GM12892 (cell line): ENCODE measurements around the gene ST7.
A peak's percentile ranks its signal among the peaks of the same experiment; 100 is the strongest.
"Not testable (repeated sequence)": the region's sequence is repeated elsewhere in the genome, so short reads cannot be mapped to it uniquely, and the experiment has no call there.

Source experiments
- DNase-seq: peaks from one replicate; pipeline ENCODE4 v3.0.0; 2011; ENCODE audit not compliant: insufficient read length
- FAIRE-seq: peaks from 2 replicates; lab custom pipeline; 2011; peaks lifted over from hg19 to GRCh38; lab: Jason Lieb, UNC
- POLR2A ChIP-seq: IDR thresholded peaks from 2 replicates; pipeline ENCODE4 v1.6.1; 2011; ENCODE audit warnings: low read depth, low read length, control low read depth
- POLR2AphosphoS5 ChIP-seq: IDR thresholded peaks from 2 replicates; pipeline ENCODE4 v1.6.1; 2011; ENCODE audit warnings: low read depth, low read length, control low read depth
- TAF1 ChIP-seq: IDR thresholded peaks from 2 replicates; pipeline ENCODE4 v1.6.1; 2011; ENCODE audit warnings: low read depth, mild to moderate bottlenecking, control low read depth, low read length, borderline replicate concordance

The ST7 gene

DNA sequence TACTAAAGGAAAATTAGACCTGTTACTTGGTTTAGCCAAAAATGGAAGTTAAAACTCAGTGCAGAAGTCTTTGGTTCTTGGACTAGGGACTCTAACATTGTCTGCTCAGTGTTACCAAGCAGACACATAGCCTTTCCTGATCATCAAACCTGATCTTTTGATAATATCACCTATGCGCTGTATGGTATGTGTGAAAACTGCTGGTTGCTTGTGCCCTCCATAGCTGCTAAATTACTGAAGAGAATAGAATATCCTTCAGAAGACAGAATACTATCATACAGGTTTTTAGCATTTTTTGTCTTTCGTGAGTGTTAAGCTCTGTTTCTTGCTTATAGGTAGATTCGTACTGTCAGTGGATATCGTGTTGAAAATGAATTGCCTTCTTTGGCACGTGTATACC is 68.7 kb downstream of the ST7 start:
- TF ChIP-seq POLR2A (no peak), POLR2AphosphoS5 (no peak), TAF1 (no peak)
- no peak for FAIRE-seq

GRCh38 chr7:117023325-117023854 is 70.1 kb downstream of the ST7 start:
- TF ChIP-seq POLR2AphosphoS5 (no peak), POLR2A (no peak), TAF1 (no peak)
- DNase-seq (no peak), FAIRE-seq (peak; percentile 56)

More for the DNA sequence above, 68.7 kb downstream of the ST7 start:
- no peak for DNase-seq

GRCh38 chr7:117024811-117025210 is 71.5 kb downstream of the ST7 start:
- DNase-seq, result no peak
- FAIRE-seq, result no peak
- TF ChIP-seq POLR2A, result no peak
- TF ChIP-seq POLR2AphosphoS5, result no peak
- no peak for TF ChIP-seq TAF1

DNA sequence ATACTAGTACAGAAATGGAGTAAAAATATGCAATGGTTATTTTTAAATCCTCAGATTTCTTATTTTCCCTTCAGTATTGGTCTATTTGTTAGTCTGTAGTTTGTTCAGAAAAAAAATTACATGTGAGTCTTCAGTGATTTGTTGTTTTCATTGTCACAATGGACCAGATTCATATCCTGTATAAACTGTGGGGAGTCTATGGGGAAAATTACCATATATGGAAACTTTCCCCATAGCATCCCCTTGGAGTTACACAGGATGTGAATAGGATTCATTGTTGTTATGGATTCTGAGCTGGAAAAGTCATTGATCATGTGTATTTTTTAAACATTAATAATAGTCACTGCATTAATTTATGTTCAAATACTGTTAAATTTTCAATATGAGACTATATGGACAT is 72.6 kb downstream of the ST7 start:
- TF ChIP-seq POLR2AphosphoS5 (no peak), POLR2A (no peak), TAF1 (no peak)
- FAIRE-seq (no peak), DNase-seq (no peak)

- not testable (repeated sequence) for DNase-seq, FAIRE-seq
These were observed 77.0 kb downstream of the ST7 start for GRCh38 chr7:117030346-117030745.

DNA sequence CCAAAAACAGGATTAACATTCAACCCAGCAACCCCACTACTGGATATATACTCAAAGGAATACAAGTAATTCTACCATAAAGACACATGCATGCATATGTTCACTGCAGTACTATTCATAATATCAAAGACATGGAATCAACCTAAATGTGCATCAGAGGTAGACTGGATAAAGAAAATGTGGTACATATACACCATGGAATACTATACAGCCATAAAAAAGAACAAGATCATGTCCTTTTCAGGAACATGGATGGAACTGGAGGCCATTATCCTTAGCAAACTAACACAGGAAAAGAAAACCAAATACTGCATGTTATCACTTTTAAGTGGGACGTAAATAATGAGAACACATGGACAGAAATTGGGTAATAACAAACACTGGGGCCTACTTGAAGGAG is 77.5 kb downstream of the ST7 start:
- not testable (repeated sequence) for FAIRE-seq, DNase-seq

GRCh38 chr7:117032810-117033209 is 79.5 kb downstream of the ST7 start:
- TF ChIP-seq TAF1, result no peak
- TF ChIP-seq POLR2AphosphoS5, result no peak
- no peak for TF ChIP-seq POLR2A
- FAIRE-seq (no peak), DNase-seq (no peak)

DNA sequence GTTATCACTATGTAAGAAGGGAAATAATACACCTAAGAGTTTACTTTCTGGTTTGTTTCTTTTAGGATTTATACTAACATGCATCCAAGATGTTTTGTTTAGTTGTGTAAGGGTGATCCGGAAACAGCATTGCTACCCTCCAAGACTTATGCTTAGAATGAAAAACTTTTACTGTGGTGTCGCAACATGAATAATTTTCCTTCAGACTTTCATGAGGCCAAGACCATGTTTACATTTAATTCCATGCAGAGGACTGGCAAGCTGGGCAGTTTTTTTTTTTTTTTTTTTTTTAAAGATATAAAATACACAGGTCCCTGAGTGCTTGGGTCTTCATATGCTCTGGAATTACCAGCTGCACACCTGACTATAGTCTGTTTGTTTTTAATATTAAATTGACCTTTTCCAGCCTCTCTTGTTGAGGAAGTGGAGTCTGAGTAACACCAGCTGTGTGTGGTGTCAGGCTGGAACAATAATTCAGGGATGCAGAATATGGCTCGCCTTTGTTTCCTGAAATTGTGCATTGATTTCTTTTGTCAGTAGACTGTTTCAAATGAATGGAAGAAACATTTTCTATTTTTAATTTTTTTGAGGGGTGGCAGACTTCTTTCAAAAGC is 81.7 kb downstream of the ST7 start:
- TF ChIP-seq TAF1, result no peak
- no peak for TF ChIP-seq POLR2AphosphoS5
- TF ChIP-seq POLR2A, result no peak
- FAIRE-seq, result no peak
- DNase-seq, result no peak

GRCh38 chr7:117035465-117035862 is 82.2 kb downstream of the ST7 start:
- no peak for FAIRE-seq
- no peak for DNase-seq
- TF ChIP-seq TAF1 (no peak), POLR2A (no peak)

DNA sequence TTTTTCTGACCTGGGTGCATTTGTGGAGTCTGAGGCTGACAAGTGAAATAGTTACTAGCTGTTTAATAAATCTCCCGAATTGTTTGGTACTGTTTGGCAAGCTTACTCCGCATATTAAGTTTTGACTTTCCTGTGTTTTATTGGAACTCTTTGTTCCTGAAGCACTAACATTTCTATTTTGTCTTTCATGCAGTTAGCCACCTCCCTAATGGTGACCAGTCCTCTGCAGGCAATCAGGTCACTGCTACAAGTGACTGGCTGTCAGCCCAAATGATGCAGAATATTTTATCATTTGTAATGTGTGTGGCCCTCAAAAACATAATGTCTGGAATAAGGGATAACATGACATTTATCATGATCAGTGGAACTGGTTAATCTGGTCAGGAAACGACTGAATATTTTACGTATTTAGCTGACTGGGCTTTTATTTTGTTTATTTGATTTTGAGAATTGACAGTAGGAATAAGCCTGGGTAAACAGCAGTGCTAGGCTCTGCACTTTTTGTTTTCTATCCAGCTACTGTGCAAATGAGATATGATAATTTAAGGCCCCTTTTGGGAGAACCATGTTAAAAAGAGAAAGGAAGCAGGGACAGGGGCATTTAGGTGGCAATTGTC is 82.9 kb downstream of the ST7 start:
- FAIRE-seq (no peak), DNase-seq (no peak)
- TF ChIP-seq POLR2A, result no peak

DNA sequence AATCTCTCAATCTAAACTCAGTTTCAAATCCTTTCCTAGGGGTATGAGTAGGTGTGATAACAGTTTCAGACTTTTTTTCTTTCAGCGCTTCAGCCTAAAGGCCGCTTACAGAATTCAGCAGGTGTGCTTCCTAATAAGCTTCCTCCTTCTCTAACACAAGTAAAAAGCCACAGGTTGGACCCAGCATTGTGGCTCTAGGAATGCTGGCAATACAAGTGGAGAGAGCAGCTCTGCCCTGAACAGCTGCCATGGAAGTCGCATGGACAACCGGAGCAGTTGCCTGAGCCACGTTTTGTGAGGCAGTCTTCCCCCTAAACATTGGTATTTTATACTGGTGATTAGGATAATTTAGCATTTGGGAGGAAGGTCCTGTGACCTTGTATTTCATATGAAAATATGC is 83.5 kb downstream of the ST7 start:
- DNase-seq, result no peak
- no peak for TF ChIP-seq TAF1
- no peak for TF ChIP-seq POLR2A
- TF ChIP-seq POLR2AphosphoS5, result no peak
- FAIRE-seq, result no peak

DNA sequence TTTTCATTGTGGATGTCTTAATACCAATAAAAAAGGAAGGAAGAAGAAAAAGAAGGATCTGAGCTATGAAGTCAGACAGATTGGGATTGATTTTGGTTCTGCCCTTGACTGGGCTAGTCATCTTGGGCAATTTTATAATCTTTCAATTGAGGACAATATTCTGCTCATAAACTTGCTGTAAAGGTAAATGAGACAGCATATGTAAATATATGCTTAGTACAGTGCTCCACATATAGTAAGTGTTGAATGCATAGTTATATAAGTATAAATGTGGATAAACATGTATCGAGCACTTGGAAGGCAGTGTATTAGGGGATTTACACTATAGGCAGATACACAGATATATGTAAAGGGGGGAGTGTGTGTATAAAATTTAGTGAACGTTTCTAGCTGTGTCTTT is 85.1 kb downstream of the ST7 start:
- TF ChIP-seq TAF1, result no peak
- TF ChIP-seq POLR2A, result no peak
- TF ChIP-seq POLR2AphosphoS5, result no peak
- no peak for DNase-seq
- FAIRE-seq, result no peak

DNA sequence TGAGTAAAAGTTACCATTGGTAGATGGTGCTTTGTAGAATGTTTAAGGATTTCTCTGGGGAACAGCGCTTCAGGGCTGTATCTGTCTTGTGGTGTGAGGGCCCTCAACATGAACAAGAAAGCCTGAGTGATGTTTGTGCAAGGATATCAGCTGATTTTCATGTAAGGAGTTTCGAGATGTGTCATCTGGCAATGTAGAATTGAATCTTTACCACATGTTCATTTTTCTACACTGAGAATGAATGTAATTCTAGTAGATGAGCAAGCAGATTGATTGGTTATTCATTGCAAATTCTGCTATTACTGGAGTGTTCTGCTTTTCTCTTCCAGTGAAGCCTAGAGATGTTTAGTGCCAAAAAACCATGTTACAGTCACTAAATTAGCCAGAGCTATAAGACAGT is 87.7 kb downstream of the ST7 start:
- no peak for DNase-seq
- TF ChIP-seq TAF1 (no peak), POLR2A (no peak), POLR2AphosphoS5 (no peak)
- peak; percentile 85 for FAIRE-seq

- TF ChIP-seq TAF1 (no peak), POLR2A (no peak), POLR2AphosphoS5 (no peak)
- FAIRE-seq (no peak), DNase-seq (no peak)
These were observed 88.5 kb downstream of the ST7 start for GRCh38 chr7:117041822-117042221.
